ENCODE measurements around the gene FOXP1.

DNA sequence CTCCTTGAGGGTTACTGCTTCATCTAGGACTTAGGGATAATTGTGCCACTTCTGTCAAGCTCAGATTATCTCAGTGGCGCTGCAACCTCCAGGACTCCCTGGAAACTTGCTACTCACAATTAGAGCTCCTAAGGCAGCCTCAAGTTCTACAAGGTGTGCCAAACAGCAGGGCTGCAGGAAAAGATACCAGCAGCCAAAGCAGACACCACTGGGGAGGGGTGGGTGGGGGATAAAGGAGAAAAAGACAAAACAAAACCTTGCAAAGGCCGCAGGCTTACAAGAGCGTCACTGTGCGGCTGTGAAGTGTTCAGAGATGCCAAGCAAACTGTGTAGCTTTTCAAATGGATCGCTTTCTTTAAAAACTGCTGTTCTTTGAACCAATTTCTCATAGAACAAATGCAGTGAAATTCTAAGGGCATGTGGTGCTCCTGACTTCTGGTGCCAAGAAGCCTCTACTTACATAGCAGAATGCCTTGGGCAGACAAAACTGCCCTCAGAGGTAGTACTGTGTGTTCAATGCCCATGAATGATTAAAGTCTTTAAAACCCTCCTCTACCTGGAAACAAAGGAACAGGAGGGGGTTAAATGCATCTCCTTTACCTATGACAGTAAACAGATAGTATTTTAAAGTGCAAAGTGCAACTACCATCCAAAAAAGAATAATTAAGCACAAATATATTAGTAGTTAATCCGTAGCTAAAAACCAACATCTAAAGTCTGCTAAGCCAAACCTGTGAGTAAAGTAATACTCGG is 353.4 kb downstream of the FOXP1 start:
- TF ChIP-seq, protein P1, sequence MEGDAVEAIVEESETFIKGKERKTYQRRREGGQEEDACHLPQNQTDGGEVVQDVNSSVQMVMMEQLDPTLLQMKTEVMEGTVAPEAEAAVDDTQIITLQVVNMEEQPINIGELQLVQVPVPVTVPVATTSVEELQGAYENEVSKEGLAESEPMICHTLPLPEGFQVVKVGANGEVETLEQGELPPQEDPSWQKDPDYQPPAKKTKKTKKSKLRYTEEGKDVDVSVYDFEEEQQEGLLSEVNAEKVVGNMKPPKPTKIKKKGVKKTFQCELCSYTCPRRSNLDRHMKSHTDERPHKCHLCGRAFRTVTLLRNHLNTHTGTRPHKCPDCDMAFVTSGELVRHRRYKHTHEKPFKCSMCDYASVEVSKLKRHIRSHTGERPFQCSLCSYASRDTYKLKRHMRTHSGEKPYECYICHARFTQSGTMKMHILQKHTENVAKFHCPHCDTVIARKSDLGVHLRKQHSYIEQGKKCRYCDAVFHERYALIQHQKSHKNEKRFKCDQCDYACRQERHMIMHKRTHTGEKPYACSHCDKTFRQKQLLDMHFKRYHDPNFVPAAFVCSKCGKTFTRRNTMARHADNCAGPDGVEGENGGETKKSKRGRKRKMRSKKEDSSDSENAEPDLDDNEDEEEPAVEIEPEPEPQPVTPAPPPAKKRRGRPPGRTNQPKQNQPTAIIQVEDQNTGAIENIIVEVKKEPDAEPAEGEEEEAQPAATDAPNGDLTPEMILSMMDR (IDR thresholded peaks at IDR 0.05): no peak
- TF ChIP-seq EZH2 (IDR thresholded peaks at IDR 0.05) (no peak), EZH2phosphoT487 (IDR thresholded peaks at IDR 0.05) (no peak)

Measured in neural progenitor cell (in vitro differentiated cells).